Heart right ventricle (tissue), 16 donors: Measurements from ENCODE around the gene CFH. TPM values are rescaled to one million over a fixed set of nuclear protein-coding genes. Genes with fewer than 3 reads are reported as not detected.

Experiments used
- ATAC-seq, 8 donors: fragments of 200-7000 bp; cut with Tn5 transposase; one replicate each; pipeline ENCODE4 v1.9.1; 2020; ENCODE audit warnings: mild to moderate bottlenecking in 8 of 8, moderate library complexity in 8 of 8, moderate number of reproducible peaks in 1 of 8
- DNase-seq, 2 donors: peaks; one replicate each; pipeline ENCODE4 v3.0.0-alpha.2; 2020
- H3K27ac ChIP-seq, 10 donors: fragments of 200-600 bp; sonication (generic) in 2 of 10; one replicate each; pipeline versions ENCODE4 v1.5.0 to v1.8.0; 2020 to 2022; ENCODE audit warnings: mild to moderate bottlenecking in 3 of 10
- H3K27me3 ChIP-seq, 7 donors: fragments of 200-600 bp; one replicate each; pipeline ENCODE4 v1.8.0; 2021 to 2022; ENCODE audit warnings: mild to moderate bottlenecking in 2 of 7
- H3K36me3 ChIP-seq, 9 donors: fragments of 200-600 bp; sonication (generic) in 1 of 9; one replicate each; pipeline versions ENCODE4 v1.5.0 to v1.8.0; 2020 to 2022; ENCODE audit warnings: mild to moderate bottlenecking in 2 of 9
- H3K4me1 ChIP-seq, 9 donors: fragments of 200-600 bp; sonication (generic) in 1 of 9; one replicate each; pipeline versions ENCODE4 v1.5.0 to v1.8.0; 2020 to 2022; ENCODE audit warnings: mild to moderate bottlenecking in 4 of 9
- H3K4me3 ChIP-seq, 10 donors: fragments of 200-600 bp; sonication (generic) in 2 of 10; one replicate each; pipeline versions ENCODE4 v1.5.0 to v1.8.0; 2020 to 2022; ENCODE audit warnings: mild to moderate bottlenecking in 7 of 10, moderate library complexity in 2 of 10
- H3K9me3 ChIP-seq, 11 donors: fragments of 200-600 bp in 10 of 11; sonication (generic) in 2 of 11; one replicate each; pipeline versions ENCODE4 v1.5.0 to v1.8.0; 2013 to 2022; ENCODE audit warnings: mild to moderate bottlenecking in 2 of 11, control low read depth in 1 of 11, moderate library complexity in 1 of 11
- WGBS, 2 donors: extraction: QIAGEN DNeasy Blood & Tissue Kit; methylation state at CpG; one replicate each; pipeline ENCODE4 v1.1.7; 2013; ENCODE audit warnings: inconsistent platforms in 1 of 2; 5-methylcytosine and 5-hydroxymethylcytosine counted together
- intact Hi-C, 10 donors: fragments of 100-400 bp; cut with DNase I; formaldehyde crosslinking; loops; one replicate each; pipeline versions ENCODE4 v1.11.1 to v1.14.2; 2022
- polyA plus RNA-seq, 2 donors: library from polyadenylated mRNA; stranded (reverse); fragments of 200-250 nt; gene quantifications; one replicate each; pipeline ENCODE4 v1.2.3, GENCODE V29; 2013
- total RNA-seq, 10 donors: library from RNA; stranded (reverse); fragmentation: NEBNext Ultra II Directional in 3 of 10; extraction: Animal tissue kit (Norgen Biotek cat#: 25700) in 3 of 10; gene quantifications; one replicate each; pipeline versions ENCODE4 v1.2.1 to v1.2.4, GENCODE V29; 2021 to 2023
- TF ChIP-seq, protein P1 (sequence below), 9 donors: fragments of 200-600 bp; sonication (generic) in 2 of 9; IDR thresholded peaks; one replicate each; pipeline versions ENCODE4 v1.5.0 to v1.8.0; 2021 to 2022; ENCODE audit warnings: antibody characterized with exemption in 9 of 9, mild to moderate bottlenecking in 5 of 9, moderate library complexity in 1 of 9
- donor health status: Arrhythmogenic right ventricular cardiomyopathy.
- donor health status: ischemic (EF 13 %, LVEDD 7.1; RV severe dilation, severe dysfunction).
- donor health status: healthy with polysubstance abuse.
- donor health status: DM: no; HTN: yes; CAD: no.
- donor health status: DM: no; HTN: no; CAD: no.
- donor health status: ischemic (EF 25% LVEDD 6.9; RV normal size, moderate dysfunction).
- donor health status: ischemic (EF 25% LVEDD 5.7; RV mildly dilated, moderate dysfunction).
- donor health status: healthy.
- donor health status: DM: yes; HTN: yes; CAD: no.
- donor health status: Ischemic cardiomyopathy.
- donor health status: ischemic (EF 35%, LVEDD 5.7; RV mildly dilated, moderate dysfunction).
- donor health status: nonischemic (EF 11% LVEDD 7.7; RV severe dilation, severe dysfunction).
- donor health status: DM: yes; HTN: yes; CAD: no.
- donor health status: PGD.
- donor health status: ischemic (EF 29% LVEDD 5.4; RV normal size, mild dysfunction).
- donor health status: nonischemic (EF 23%, LVEDD 6.1; RV moderate dilation, normal function).

The CFH gene
- total and polyA plus RNA-seq, 12 donors: 12.7 to 50.5 (median 28.5) TPM

DNA sequence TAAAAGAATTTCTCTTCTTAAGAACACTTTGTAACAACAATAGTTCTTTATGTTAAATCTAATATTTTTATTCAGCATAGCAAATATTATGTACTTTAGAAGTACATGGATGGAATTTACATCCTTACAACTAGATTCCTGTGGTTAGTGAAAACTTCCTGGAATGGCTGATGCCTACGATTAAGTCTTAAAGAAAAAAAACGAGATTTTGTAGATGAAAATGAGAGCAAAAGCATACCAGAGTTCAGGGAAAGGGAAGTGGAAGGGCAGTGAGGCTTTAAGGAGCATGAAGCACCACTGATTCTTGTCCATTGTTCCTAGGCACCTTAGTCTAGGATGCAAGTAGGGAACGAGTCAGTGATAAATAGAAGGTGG, 26.7 kb downstream of the CFH start:
- Histone ChIP-seq H3K27ac (no peak overlapping the region), H3K27me3 (no peaks in the 10 kb centered on the region), H3K9me3 (no peaks in the 10 kb centered on the region), H3K4me3 (no peak overlapping the region), H3K4me1 (no peaks in the 10 kb centered on the region), H3K36me3 (peaks cover 0 to 74% (median 0%) of the 10 kb centered on the region in 9 donors)
- DNase-seq: no peak
- intact Hi-C loops: no loop called here
- WGBS, 2 donors: 44 to 67% methylated on average over 3 of the region's 3 CpGs
- ATAC-seq: no peak
- TF ChIP-seq, protein P1, sequence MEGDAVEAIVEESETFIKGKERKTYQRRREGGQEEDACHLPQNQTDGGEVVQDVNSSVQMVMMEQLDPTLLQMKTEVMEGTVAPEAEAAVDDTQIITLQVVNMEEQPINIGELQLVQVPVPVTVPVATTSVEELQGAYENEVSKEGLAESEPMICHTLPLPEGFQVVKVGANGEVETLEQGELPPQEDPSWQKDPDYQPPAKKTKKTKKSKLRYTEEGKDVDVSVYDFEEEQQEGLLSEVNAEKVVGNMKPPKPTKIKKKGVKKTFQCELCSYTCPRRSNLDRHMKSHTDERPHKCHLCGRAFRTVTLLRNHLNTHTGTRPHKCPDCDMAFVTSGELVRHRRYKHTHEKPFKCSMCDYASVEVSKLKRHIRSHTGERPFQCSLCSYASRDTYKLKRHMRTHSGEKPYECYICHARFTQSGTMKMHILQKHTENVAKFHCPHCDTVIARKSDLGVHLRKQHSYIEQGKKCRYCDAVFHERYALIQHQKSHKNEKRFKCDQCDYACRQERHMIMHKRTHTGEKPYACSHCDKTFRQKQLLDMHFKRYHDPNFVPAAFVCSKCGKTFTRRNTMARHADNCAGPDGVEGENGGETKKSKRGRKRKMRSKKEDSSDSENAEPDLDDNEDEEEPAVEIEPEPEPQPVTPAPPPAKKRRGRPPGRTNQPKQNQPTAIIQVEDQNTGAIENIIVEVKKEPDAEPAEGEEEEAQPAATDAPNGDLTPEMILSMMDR (IDR thresholded peaks at IDR 0.05): no peak

DNA sequence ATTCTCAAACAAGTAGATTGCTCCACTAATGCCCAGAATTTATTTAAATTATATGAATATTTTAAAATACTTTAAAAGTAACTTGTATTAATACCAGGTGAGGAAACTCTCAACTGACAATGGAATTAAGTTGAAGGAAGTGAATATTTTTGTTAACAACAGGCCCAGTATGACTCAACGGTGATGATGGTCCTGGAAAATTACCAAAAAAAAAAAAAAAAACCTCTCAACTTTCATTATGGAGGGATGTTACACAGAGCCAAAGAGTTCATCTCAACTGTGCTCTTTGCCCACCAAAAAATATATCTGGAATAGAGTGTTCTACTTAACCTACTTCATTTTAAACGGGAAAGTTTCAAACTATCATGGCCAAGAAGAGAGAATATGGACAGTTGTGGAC, 28.3 kb downstream of the CFH start:
- Histone ChIP-seq H3K9me3 (no peaks in the 10 kb centered on the region), H3K4me3 (no peak overlapping the region), H3K27me3 (no peaks in the 10 kb centered on the region), H3K27ac (no peak overlapping the region), H3K4me1 (no peaks in the 10 kb centered on the region), H3K36me3 (peaks cover 0 to 60% (median 0%) of the 10 kb centered on the region in 9 donors)
- no peak for ATAC-seq
- intact Hi-C loops: no loop called here
- DNase-seq: no peak
- 37 to 67% methylated on average over 2 of the region's 2 CpGs for WGBS, 2 donors
- TF ChIP-seq, protein P1 (IDR thresholded peaks at IDR 0.05): no peak

DNA sequence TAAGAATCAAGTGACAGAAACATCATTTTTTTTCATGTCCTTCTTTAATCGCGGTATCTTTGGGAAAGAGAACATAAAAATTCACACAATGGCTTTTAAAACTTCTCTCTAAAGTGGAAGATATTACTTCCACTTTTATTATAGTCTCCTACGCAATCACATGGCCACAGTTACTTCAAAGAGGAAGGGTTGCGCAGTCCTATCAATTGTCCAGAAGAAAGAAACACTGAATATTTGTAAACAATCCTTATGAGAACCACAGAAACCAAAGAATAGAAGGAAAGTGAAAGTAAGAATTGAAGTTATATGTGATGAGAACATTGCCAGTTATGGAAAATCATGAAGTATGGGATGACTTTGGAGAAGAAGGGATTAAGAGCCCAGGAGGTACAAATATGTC, 32.6 kb downstream of the CFH start:
- ATAC-seq (no peak), DNase-seq (no peak)
- TF ChIP-seq, protein P1 (IDR thresholded peaks at IDR 0.05): no peak
- peaks cover 0 to 62% (median 0%) of the 10 kb centered on the region in 9 donors for H3K36me3 ChIP-seq
- H3K4me1 ChIP-seq: no peaks in the 10 kb centered on the region
- no peak overlapping the region for H3K4me3 ChIP-seq
- intact Hi-C loops: no loop called here
- no peaks in the 10 kb centered on the region for H3K27me3 ChIP-seq
- WGBS, 2 donors: 90% methylated on average over 4 of the region's 4 CpGs
- no peak overlapping the region for H3K27ac ChIP-seq
- H3K9me3 ChIP-seq: no peaks in the 10 kb centered on the region

DNA sequence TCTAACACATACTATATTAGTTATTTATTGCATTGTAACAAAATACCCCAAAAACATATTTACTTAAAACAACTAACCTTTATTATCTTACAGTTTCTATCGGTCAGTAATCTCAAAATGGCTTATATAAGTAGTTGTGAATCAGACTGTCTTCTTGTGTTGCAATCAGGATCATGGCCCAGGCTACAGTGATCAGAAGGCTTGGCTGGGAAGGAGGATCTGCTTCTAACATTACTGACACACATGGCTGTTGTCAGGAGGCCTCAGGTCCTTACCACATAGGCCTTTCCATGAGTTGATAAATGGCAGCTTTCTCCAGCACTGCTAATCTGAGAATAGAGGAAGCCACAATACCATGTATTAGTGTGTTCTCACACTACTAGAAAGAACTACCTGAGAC, 33.7 kb downstream of the CFH start:
- peaks cover 0 to 58% (median 4%) of the 10 kb centered on the region in 9 donors for H3K36me3 ChIP-seq
- TF ChIP-seq, protein P1 (IDR thresholded peaks at IDR 0.05): no peak
- WGBS, 2 donors: 93 to 95% methylated on average over 1 of the region's 1 CpG
- H3K4me3 ChIP-seq: no peak overlapping the region
- ATAC-seq (no peak), DNase-seq (no peak)
- no peaks in the 10 kb centered on the region for H3K4me1 ChIP-seq
- intact Hi-C loops: no loop called here
- no peaks in the 10 kb centered on the region for H3K27me3 ChIP-seq
- H3K9me3 ChIP-seq: no peaks in the 10 kb centered on the region
- no peak overlapping the region for H3K27ac ChIP-seq
